Naive thymus-derived CD8-positive, alpha-beta T cell (primary cell): ENCODE measurements around the gene ARRDC5. TPM values are rescaled to one million over a fixed set of nuclear protein-coding genes. Genes with fewer than 3 reads are reported as not detected.
"Not testable (repeated sequence)": the region's sequence is repeated elsewhere in the genome, so short reads cannot be mapped to it uniquely, and the experiment has no call there.

Experiments
- ATAC-seq, 2 donors: fragments of 150-1000 bp; cut with Tn5 transposase in 1 of 2; sonication (Bioruptor Pico), chemical (Tn5 transposase) in 1 of 2; 1 replicate in 1 of 2; 2 replicates in 1 of 2; pipeline ENCODE4 v1.10.0; 2021; ENCODE audit warnings: mild to moderate bottlenecking in 2 of 2, moderate library complexity in 2 of 2
- POLR2A ChIA-PET: fragments of 350-600 bp; sonication (Branson Sonifier 250); formaldehyde crosslinking; loops from one replicate; lab custom pipeline; 2021; ENCODE audit warnings: antibody characterized with exemption; lab: Charles Lee
- DNase-seq, 10 donors: peaks; one replicate each; pipeline versions ENCODE4 v3.0.0 to v3.0.0-alpha.2; 2020 to 2022
- H3K27ac Mint-ChIP-seq, 10 donors: one replicate each; pipeline ENCODE4 v1.8.0; 2020 to 2022; ENCODE audit warnings: mild to moderate bottlenecking in 10 of 10, mixed read lengths in 10 of 10, moderate library complexity in 4 of 10, inconsistent platforms in 1 of 10
- H3K27me3 Mint-ChIP-seq, 5 donors: one replicate each; pipeline ENCODE4 v1.8.0; 2021 to 2022; ENCODE audit warnings: mixed read lengths in 5 of 5
- H3K36me3 Mint-ChIP-seq, 3 donors: one replicate each; pipeline ENCODE4 v1.8.0; 2020 to 2022; ENCODE audit warnings: mixed read lengths in 3 of 3, mild to moderate bottlenecking in 2 of 3, inconsistent platforms in 1 of 3
- H3K4me1 Mint-ChIP-seq, 4 donors: one replicate each; pipeline ENCODE4 v1.8.0; 2021 to 2022; ENCODE audit warnings: mixed read lengths in 4 of 4
- H3K4me3 Mint-ChIP-seq, 10 donors: one replicate each; pipeline ENCODE4 v1.8.0; 2020 to 2022; ENCODE audit warnings: mild to moderate bottlenecking in 10 of 10, mixed read lengths in 10 of 10, moderate library complexity in 6 of 10, inconsistent platforms in 1 of 10
- H3K9me3 Mint-ChIP-seq, 9 donors: one replicate each; pipeline ENCODE4 v1.8.0; 2020 to 2022; ENCODE audit warnings: mixed read lengths in 9 of 9, mild to moderate bottlenecking in 3 of 9, inconsistent platforms in 1 of 9, moderate library complexity in 1 of 9
- polyA plus RNA-seq, 3 donors: library from polyadenylated mRNA; unstranded; fragments of 300-500 nt; fragmentation: Illumina TruSeq; gene quantifications; one replicate each; pipeline ENCODE4 v1.2.3, GENCODE V29; 2021
- total RNA-seq, 8 experiments: library from RNA in 2 of 8; stranded (reverse) in 2 of 8; gene quantifications; one replicate each; pipeline ENCODE4 v1.2.3 and lab custom pipeline; 2021 to 2026

The ARRDC5 gene
- total RNA-seq (10 to 100 TPM; 28.7 to 34.2 TPM), polyA plus RNA-seq (1 to 10 TPM; 2.3 to 5.9 (median 3.6) TPM), total RNA-seq (lab: John Stamatoyannopoulos, UW) (2.3 to 32.5 (median 18.2) reads per million in 6 experiments)

DNA sequence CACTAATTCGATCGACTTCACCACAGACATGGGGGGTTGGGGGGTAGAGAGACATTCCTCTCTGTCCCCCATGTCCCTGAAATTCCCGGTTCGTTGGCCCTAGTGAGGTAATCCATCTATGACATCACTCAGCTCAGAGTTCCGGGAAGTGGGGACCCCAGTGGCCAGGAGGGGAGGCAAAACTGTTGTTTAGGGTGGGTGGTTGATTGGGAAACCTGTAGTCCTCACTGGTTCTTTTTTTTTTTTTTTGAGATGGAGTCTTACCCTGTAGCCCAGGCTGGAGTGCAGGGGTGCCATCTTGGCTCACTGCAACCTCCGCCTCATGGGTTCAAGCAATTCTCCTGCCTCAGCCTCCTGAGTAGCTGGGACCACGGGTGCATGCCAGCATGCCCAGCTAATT is at the start of gene ARRDC5:
Gene ARRDC5, minus strand, starts transcription at position 101 of the 400 bp plus-strand sequence. Its CDS starts 71 bp downstream, at position 30.
- Mint-ChIP-seq H3K4me3 (no peak within 1 kb of the TSS), H3K27ac (peak within 1 kb of the TSS in 6 of 10 donors; percentile 14 to 86 (median 54)), H3K27me3 (no peaks in the 10 kb centered on the region), H3K9me3 (no peaks in the 10 kb centered on the region), H3K4me1 (peaks cover 6 to 43% (median 23%) of the 10 kb centered on the region in 4 donors), H3K36me3 (peaks cover 0 to 45% (median 0%) of the 10 kb centered on the region in 3 donors)
- DNase-seq (no peak), ATAC-seq (no peak)
- POLR2A ChIA-PET, result interaction anchor here (0.6 to 2.6 kb wide), 2 partner anchors 9 to 170 kb away, joined by 3 to 12 read pairs; no protein-coding TSS in a partner anchor

GRCh38 chr19:4951656-4952055 is 49.0 kb upstream of the ARRDC5 start:
- Mint-ChIP-seq H3K27me3 (no peaks in the 10 kb centered on the region), H3K4me3 (no peak overlapping the region), H3K9me3 (no peaks in the 10 kb centered on the region), H3K36me3 (no peaks in the 10 kb centered on the region), H3K27ac (no peak overlapping the region), H3K4me1 (no peaks in the 10 kb centered on the region)
- POLR2A ChIA-PET, result no interaction called here
- DNase-seq (no peak), ATAC-seq (no peak)

- peak overlapping the region in 1 of 10 donors; percentile 57 for H3K27ac Mint-ChIP-seq
- not testable (repeated sequence) for ATAC-seq, H3K27me3 Mint-ChIP-seq, H3K4me3 Mint-ChIP-seq, H3K9me3 Mint-ChIP-seq, H3K4me1 Mint-ChIP-seq, H3K36me3 Mint-ChIP-seq, DNase-seq
- POLR2A ChIA-PET, result interaction anchor here (1.0 kb wide), 1 partner anchor 19 kb away, joined by 3 read pairs; the partner anchor contains the start of gene KDM4B
Measured at GRCh38 chr19:4950650-4951049, 48.0 kb upstream of the ARRDC5 start.

DNA sequence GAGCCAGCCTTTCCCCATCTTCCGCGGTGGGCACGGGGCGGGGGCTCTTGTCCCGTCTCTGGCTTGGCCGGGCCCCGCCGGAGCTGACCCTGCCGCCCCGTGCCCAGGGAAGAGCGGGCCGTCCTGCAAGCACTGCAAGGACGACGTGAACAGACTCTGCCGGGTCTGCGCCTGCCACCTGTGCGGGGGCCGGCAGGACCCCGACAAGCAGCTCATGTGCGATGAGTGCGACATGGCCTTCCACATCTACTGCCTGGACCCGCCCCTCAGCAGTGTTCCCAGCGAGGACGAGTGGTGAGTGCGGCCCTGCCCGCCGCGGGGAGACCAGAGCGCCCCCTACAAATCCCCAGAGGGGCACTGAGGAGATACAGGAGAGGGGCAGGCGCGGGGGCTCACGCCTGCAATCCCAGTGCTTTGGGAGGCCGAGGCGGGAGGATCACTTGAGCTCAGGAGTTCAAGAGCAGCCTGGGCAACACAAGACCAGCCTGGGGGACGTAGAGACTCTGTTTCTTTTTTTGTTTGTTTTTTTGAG is 39.0 kb upstream of the ARRDC5 start:
- H3K36me3 Mint-ChIP-seq, ATAC-seq, H3K9me3 Mint-ChIP-seq, DNase-seq, H3K4me3 Mint-ChIP-seq, POLR2A ChIA-PET, H3K4me1 Mint-ChIP-seq, H3K27me3 Mint-ChIP-seq: not testable (repeated sequence)
- peak overlapping the region in 1 of 10 donors; percentile 18 for H3K27ac Mint-ChIP-seq

DNA sequence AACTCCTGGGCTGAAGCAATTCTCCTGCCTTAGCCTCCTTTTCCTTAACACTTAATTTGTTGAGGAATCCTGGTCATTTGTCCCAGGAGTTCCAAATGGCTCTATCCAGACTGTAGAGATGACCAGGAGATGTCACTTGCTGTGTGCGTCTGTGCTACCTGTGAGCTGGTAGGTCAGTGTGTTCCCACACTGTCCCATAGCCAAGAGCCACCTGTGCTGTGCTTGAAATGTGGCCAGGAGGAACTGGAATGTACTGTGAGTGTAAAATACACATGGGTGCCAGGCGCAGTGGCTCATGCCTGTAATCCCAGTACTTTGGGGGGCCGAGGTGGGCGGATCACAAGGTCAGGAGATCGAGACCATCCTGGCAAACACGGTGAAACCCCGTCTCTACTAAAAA is 36.8 kb upstream of the ARRDC5 start:
- DNase-seq (no peak), ATAC-seq (no peak)
- peaks cover 0 to 2% (median under 1%) of the 10 kb centered on the region in 4 donors for H3K4me1 Mint-ChIP-seq
- POLR2A ChIA-PET, result no interaction called here
- no peak overlapping the region for H3K27ac Mint-ChIP-seq
- no peaks in the 10 kb centered on the region for H3K27me3 Mint-ChIP-seq
- no peak overlapping the region for H3K4me3 Mint-ChIP-seq
- no peaks in the 10 kb centered on the region for H3K36me3 Mint-ChIP-seq
- no peaks in the 10 kb centered on the region for H3K9me3 Mint-ChIP-seq

DNA sequence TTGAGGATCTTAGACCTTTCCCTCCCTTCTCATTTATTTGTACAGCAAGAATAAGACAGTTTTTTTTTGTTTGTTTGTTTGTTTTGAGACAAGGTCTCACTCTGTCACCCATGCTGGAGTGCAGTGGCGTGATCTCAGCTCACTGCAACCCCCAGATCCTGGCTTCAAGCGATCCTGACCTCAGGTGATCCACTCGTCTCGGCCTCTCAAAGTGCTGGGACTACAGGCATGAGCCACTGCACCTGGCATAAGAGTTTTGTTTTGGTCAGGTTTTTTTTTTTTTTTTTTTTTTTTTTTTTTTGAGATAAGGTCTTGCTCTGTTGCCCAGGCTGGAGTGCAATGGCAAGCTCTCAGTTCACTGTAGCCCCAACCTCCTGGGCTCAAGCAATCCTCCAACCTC is 35.8 kb upstream of the ARRDC5 start:
- H3K27me3 Mint-ChIP-seq, result not testable (repeated sequence)
- H3K27ac Mint-ChIP-seq, result peak overlapping the region in 2 of 10 donors; percentile 28 to 57

GRCh38 chr19:4937060-4937459 is 34.4 kb upstream of the ARRDC5 start:
- ATAC-seq (no peak), DNase-seq (no peak)
- Mint-ChIP-seq H3K4me3 (no peak overlapping the region), H3K9me3 (no peaks in the 10 kb centered on the region), H3K27me3 (no peaks in the 10 kb centered on the region), H3K27ac (no peak overlapping the region), H3K36me3 (no peaks in the 10 kb centered on the region), H3K4me1 (peaks cover 0 to 1% (median 0%) of the 10 kb centered on the region in 4 donors)
- POLR2A ChIA-PET, result interaction anchor here (0.7 kb wide), 1 partner anchor 11 kb away, joined by 3 read pairs; no protein-coding TSS in a partner anchor

More for the DNA sequence above, 35.8 kb upstream of the ARRDC5 start:
- POLR2A ChIA-PET, ATAC-seq, H3K9me3 Mint-ChIP-seq, H3K4me1 Mint-ChIP-seq, H3K36me3 Mint-ChIP-seq, H3K4me3 Mint-ChIP-seq, DNase-seq: not testable (repeated sequence)

GRCh38 chr19:4935444-4935843 is 32.7 kb upstream of the ARRDC5 start:
- POLR2A ChIA-PET, result no interaction called here
- no peak for ATAC-seq
- Mint-ChIP-seq H3K9me3 (no peaks in the 10 kb centered on the region), H3K27ac (peak overlapping the region in 1 of 10 donors; percentile 35), H3K27me3 (no peaks in the 10 kb centered on the region), H3K4me3 (no peak overlapping the region), H3K36me3 (no peaks in the 10 kb centered on the region), H3K4me1 (peaks cover 0 to 1% (median 0%) of the 10 kb centered on the region in 4 donors)
- DNase-seq, result no peak

DNA sequence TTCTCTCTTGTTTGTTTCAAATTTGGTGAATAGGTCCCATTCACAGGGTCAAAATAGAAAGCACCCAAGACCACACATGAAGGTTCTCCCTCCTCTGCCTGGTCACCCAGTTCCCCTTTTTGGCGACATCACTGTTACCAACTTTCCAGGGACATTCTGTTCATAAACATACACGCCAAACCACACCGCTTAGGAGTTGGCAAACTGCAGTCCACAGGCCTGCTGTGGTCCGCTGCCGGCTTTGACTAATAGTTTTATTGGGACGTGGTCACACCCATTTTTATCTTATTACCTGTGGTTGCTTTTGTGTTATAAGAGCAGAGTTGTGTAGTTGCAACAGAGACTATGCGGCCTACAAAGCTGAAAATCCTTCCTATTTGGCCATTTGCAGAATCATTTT is 30.8 kb upstream of the ARRDC5 start:
- H3K4me1 Mint-ChIP-seq, result peaks cover 0 to 1% (median 0%) of the 10 kb centered on the region in 4 donors
- no peaks in the 10 kb centered on the region for H3K9me3 Mint-ChIP-seq
- ATAC-seq (no peak), DNase-seq (no peak)
- no peak overlapping the region for H3K4me3 Mint-ChIP-seq
- POLR2A ChIA-PET, result no interaction called here
- H3K36me3 Mint-ChIP-seq, result no peaks in the 10 kb centered on the region
- no peaks in the 10 kb centered on the region for H3K27me3 Mint-ChIP-seq
- no peak overlapping the region for H3K27ac Mint-ChIP-seq

DNA sequence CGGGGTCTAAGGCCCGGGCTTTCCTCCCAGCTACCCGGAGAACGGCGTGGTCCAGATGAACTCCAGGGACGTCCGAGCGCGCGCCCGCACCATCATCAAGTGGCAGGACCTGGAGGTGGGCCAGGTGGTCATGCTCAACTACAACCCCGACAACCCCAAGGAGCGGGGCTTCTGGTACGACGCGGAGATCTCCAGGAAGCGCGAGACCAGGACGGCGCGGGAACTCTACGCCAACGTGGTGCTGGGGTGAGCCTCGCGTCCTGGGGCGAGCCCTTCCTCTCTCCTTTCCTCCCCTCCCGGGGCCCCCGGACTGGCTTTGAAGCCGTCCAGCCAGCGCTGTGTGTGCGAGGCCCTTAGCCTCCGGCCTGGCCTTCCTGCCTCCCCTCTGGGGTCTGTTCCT is 30.0 kb upstream of the ARRDC5 start:
- ATAC-seq (no peak), DNase-seq (no peak)
- H3K4me3 Mint-ChIP-seq, result no peak overlapping the region
- H3K36me3 Mint-ChIP-seq, result no peaks in the 10 kb centered on the region
- H3K9me3 Mint-ChIP-seq, result no peaks in the 10 kb centered on the region
- H3K4me1 Mint-ChIP-seq, result peaks cover 0 to 1% (median 0%) of the 10 kb centered on the region in 4 donors
- no peaks in the 10 kb centered on the region for H3K27me3 Mint-ChIP-seq
- POLR2A ChIA-PET, result no interaction called here
- no peak overlapping the region for H3K27ac Mint-ChIP-seq

DNA sequence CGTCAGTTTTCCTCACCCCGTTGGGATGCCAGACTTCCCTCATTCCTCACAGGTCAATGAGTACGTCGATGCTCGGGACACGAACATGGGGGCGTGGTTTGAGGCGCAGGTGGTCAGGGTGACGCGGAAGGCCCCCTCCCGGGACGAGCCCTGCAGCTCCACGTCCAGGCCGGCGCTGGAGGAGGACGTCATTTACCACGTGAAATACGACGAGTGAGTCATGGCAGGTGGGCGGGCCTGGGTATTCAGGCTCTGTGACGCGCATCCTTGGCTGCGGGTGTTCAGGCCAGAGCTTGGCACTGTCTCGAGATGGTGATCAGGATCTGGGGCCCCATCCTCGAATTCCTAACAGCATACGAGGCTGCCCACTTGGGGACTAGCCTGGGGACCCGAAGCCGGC is 28.0 kb upstream of the ARRDC5 start:
- no peak overlapping the region for H3K27ac Mint-ChIP-seq
- H3K36me3 Mint-ChIP-seq, result no peaks in the 10 kb centered on the region
- H3K4me1 Mint-ChIP-seq, result peaks cover 0 to 1% (median 0%) of the 10 kb centered on the region in 4 donors
- no peak for ATAC-seq
- POLR2A ChIA-PET, result no interaction called here
- H3K9me3 Mint-ChIP-seq, result no peaks in the 10 kb centered on the region
- no peak overlapping the region for H3K4me3 Mint-ChIP-seq
- no peaks in the 10 kb centered on the region for H3K27me3 Mint-ChIP-seq
- no peak for DNase-seq

GRCh38 chr19:4929186-4929585 is 26.5 kb upstream of the ARRDC5 start:
- POLR2A ChIA-PET, result interaction anchor here (1.1 to 1.5 kb wide), 2 partner anchors 13 to 18 kb away, joined by 3 to 6 read pairs; no protein-coding TSS in a partner anchor

DNA sequence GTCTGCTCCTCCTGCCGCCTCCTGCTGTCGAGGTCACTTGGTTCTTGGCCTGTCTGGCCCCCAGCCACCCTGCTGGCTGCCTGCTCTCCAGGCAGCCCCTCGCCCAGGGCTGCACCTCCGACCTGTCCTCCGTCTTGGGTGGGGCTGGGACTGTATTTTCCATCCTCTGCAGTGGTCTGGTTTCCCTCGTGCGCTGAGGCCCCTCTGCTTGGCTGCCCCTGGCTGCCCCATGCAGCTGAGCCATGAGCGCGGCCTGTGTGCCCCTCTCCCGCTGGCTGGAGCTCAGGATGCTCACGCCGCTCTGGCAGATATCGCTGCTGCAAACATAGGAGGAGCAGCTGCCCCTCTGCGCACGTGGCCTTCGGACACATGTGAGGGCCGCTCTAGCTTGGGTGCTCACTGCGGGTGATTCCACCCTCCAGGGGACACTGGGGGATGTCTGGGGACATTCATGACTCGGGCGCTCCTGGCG is 20.6 kb upstream of the ARRDC5 start:
- H3K27me3 Mint-ChIP-seq, result no peaks in the 10 kb centered on the region
- H3K4me3 Mint-ChIP-seq, result no peak overlapping the region
- POLR2A ChIA-PET, result no interaction called here
- ATAC-seq, result no peak
- no peak for DNase-seq
- H3K9me3 Mint-ChIP-seq, result no peaks in the 10 kb centered on the region
- no peak overlapping the region for H3K27ac Mint-ChIP-seq
- H3K4me1 Mint-ChIP-seq, result peaks cover 0 to 1% (median 0%) of the 10 kb centered on the region in 4 donors
- no peaks in the 10 kb centered on the region for H3K36me3 Mint-ChIP-seq

More at GRCh38 chr19:4929186-4929585, 26.5 kb upstream of the ARRDC5 start:
- Mint-ChIP-seq H3K27ac (no peak overlapping the region), H3K4me1 (no peaks in the 10 kb centered on the region), H3K9me3 (no peaks in the 10 kb centered on the region), H3K36me3 (no peaks in the 10 kb centered on the region), H3K4me3 (no peak overlapping the region), H3K27me3 (no peaks in the 10 kb centered on the region)
- no peak for ATAC-seq
- DNase-seq, result no peak
